ENCODE results near the gene C1orf210.

Gene C1orf210

DNA sequence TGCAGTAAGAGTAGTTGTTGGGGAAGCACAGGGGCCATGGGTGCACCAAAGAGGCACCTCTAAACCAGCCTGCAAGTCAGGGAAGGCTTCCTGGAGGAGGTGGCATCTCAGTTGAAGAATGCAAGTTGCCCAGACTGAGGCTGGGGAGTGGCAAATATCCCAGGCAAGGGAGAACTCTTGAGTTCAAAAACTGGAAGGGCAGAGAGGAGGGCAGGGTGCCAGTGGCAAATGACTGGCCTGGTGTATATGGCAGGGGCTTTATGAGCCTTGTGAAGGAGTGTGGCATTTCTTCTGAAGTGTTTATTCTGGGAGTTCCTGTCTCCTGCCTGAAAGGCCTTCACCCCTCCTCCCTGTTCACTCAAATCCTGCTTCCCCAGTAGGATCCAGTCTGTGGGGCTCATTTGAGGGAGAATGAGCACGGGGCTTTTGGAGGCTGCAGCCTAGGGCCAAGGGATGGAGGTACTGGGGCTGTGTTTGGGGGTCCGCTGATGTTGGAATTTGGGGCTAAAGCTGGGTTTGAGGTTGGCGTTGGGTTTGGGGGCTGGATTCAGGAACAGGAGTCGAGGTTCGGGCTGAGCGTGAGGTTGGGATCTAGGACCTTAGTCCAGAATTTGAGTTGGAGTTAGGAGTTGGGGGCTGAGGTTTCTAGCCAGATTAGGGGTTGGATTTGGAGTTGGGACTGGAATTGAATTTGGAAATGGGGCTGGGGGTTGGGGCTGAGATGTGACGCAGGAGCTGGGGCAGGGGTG, 15.6 kb downstream of the C1orf210 start, which contains the start of gene TMEM125:
TMEM125 (plus strand) TSS at position 357 of the 749 bp plus-strand sequence. CDS start 2,740 bp downstream, outside the sequence.
- Mint-ChIP-seq H3K4me3 (no peak within 1 kb of the TSS), H3K27ac (no peak within 1 kb of the TSS), H3K27me3 (peaks cover 73% of the 10 kb centered on the region), H3K4me1 (peaks cover 25% of the 10 kb centered on the region), H3K9me3 (peaks cover 9% of the 10 kb centered on the region), H3K36me3 (peaks cover 8% of the 10 kb centered on the region)
- CTCF ChIA-PET: no interaction called here
- no peak for DNase-seq

DNA sequence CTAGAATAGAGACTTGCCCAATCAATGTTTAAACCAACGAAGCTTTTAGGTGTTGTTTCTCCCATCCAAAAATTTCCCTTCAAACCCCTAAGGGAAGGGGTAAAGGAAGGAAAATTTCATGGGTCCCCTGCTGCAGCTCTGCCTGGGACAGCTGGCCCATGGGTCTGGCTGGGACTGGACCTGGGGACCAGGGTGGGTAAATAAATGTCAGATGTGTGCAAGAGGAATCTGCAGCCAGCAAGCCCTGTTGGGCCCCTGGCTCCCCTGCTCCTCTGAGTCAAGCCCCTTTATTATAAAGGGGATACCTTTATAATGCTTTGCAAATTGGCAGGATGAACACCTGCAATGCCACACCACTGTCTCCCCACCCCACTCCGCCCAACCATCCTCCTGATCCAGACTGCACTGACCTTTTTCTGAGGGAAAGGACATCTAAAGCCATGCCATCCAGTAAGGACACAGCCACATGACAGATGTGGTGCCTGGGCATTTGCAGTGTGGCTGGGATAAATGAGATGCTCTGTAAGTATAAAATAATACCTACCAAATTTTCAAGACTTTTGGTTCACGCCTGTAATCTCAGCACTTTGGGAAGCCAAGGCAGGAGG, 17.5 kb downstream of the C1orf210 start:
- Mint-ChIP-seq H3K27me3 (peaks cover 61% of the 10 kb centered on the region), H3K36me3 (no peaks in the 10 kb centered on the region), H3K4me1 (peaks cover 15% of the 10 kb centered on the region), H3K4me3 (no peak overlapping the region), H3K9me3 (peaks cover 7% of the 10 kb centered on the region), H3K27ac (no peak overlapping the region)
- no peak for DNase-seq
- CTCF ChIA-PET: interaction anchor here (1.0 kb wide), 2 partner anchors 29 to 86 kb away, joined by 3 read pairs; no protein-coding TSS in a partner anchor

DNA sequence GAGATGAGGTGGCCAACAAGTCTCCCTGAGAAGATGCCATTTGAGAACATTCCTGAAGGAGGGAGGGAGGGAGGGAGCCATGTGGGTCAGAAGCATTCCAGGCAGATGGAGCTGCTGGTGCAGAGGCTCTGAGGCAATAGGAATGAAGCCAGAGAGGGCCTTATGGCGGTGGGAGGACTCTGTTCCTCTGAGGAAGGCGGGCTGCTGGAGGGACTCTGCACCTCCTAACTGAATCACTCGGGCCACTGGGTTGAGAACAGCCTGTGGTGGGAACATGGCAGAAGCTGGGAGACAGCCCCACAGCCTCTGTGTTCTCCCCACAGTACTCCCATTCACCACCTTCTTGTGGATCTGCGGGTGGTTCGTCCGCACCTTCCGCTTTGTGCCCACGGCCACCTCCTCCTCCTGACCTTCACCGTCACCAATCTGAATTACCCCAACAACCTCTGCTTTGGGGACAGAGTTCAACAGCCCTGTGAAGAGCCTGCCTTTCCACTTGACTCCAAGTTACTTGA, 18.0 kb downstream of the C1orf210 start:
- CTCF ChIA-PET: interaction anchor here (0.5 to 1.0 kb wide), 2 partner anchors 28 to 1665 kb away, joined by 3 read pairs; no protein-coding TSS in a partner anchor
- no peak overlapping the region for H3K4me3 Mint-ChIP-seq
- no peak overlapping the region for H3K27ac Mint-ChIP-seq
- H3K27me3 Mint-ChIP-seq: peaks cover 59% of the 10 kb centered on the region
- H3K4me1 Mint-ChIP-seq: peaks cover 15% of the 10 kb centered on the region
- H3K36me3 Mint-ChIP-seq: no peaks in the 10 kb centered on the region
- peaks cover 13% of the 10 kb centered on the region for H3K9me3 Mint-ChIP-seq
- no peak for DNase-seq

DNA sequence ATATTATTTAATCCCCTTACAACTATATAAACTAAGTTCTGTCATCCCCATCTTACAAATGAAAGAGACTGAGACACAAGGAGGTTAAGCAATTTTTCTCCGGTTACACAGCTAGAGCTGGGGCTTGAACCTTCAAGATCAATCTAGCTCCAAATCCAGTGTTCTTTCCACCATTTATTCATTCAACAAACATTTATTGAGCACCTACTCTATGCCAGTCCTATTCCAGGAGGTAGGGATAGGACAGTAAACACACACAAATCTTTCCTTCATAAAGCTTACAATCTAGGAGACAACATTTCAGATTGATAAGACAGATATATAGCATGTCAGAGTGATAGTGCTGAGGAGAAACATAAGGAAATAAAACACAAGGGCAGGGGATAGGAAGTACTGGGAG, 18.5 kb downstream of the C1orf210 start:
- CTCF ChIA-PET: interaction anchor here (0.5 to 1.0 kb wide), 2 partner anchors 28 to 1665 kb away, joined by 3 read pairs; no protein-coding TSS in a partner anchor
- Mint-ChIP-seq H3K4me1 (peaks cover 15% of the 10 kb centered on the region), H3K27me3 (peaks cover 58% of the 10 kb centered on the region), H3K4me3 (no peak overlapping the region), H3K27ac (no peak overlapping the region), H3K9me3 (peaks cover 15% of the 10 kb centered on the region), H3K36me3 (no peaks in the 10 kb centered on the region)
- no peak for DNase-seq

DNA sequence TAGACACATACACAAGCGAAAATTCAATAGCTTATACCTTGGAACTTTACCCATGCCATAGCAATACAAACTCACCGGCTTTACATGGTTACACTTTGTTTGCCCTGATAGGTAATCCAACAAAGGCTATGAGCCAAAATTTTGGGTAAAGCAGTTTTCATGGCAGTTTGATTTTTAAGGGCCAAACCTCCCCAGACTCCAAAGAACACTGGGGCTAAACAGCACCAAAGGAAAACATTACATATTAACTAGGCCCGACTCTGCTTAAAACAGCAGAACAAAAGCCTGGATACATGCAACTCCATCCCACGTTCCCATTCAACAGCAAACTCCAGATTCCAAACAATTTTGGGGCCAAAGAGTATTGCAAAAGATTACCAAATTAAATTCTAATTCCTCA, 19.9 kb downstream of the C1orf210 start:
- no peak for DNase-seq
- peaks cover 43% of the 10 kb centered on the region for H3K27me3 Mint-ChIP-seq
- peaks cover 3% of the 10 kb centered on the region for H3K4me1 Mint-ChIP-seq
- H3K36me3 Mint-ChIP-seq: no peaks in the 10 kb centered on the region
- no peak overlapping the region for H3K27ac Mint-ChIP-seq
- no peak overlapping the region for H3K4me3 Mint-ChIP-seq
- H3K9me3 Mint-ChIP-seq: peaks cover 15% of the 10 kb centered on the region
- CTCF ChIA-PET: interaction anchor here (0.5 kb wide), 1 partner anchor 39 kb away, joined by 3 read pairs; no protein-coding TSS in a partner anchor

DNA sequence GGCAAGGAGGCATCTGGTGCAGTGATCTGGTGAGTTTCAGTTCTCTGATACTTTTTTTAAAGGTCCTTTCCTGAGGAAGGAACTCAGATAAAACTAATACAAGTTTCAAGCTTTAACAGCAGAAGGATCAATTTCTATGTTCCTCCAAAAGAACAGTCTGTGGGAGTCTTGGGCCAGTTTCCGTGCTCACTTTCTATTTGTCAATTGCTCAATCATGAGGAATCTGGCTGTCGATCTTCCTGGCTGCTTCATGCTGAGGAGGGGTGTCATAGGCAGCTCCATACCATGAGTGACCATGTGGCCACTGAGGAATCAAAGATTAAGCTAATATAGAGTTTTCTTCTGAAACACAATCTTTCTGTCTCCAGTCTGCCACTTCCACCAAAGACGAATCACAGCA, 27.0 kb downstream of the C1orf210 start:
- Mint-ChIP-seq H3K4me3 (no peak overlapping the region), H3K4me1 (no peaks in the 10 kb centered on the region), H3K27me3 (peaks cover 37% of the 10 kb centered on the region), H3K9me3 (peaks cover 11% of the 10 kb centered on the region), H3K27ac (no peak overlapping the region), H3K36me3 (no peaks in the 10 kb centered on the region)
- DNase-seq: no peak
- CTCF ChIA-PET: no interaction called here

GRCh38 chr1:43256675-43257570, 28.5 kb downstream of the C1orf210 start:
- no peak for DNase-seq
- H3K9me3 Mint-ChIP-seq: peaks cover 2% of the 10 kb centered on the region
- no peak overlapping the region for H3K27ac Mint-ChIP-seq
- no peaks in the 10 kb centered on the region for H3K36me3 Mint-ChIP-seq
- H3K4me3 Mint-ChIP-seq: no peak overlapping the region
- CTCF ChIA-PET: no interaction called here
- no peaks in the 10 kb centered on the region for H3K4me1 Mint-ChIP-seq
- H3K27me3 Mint-ChIP-seq: peaks cover 44% of the 10 kb centered on the region

DNA sequence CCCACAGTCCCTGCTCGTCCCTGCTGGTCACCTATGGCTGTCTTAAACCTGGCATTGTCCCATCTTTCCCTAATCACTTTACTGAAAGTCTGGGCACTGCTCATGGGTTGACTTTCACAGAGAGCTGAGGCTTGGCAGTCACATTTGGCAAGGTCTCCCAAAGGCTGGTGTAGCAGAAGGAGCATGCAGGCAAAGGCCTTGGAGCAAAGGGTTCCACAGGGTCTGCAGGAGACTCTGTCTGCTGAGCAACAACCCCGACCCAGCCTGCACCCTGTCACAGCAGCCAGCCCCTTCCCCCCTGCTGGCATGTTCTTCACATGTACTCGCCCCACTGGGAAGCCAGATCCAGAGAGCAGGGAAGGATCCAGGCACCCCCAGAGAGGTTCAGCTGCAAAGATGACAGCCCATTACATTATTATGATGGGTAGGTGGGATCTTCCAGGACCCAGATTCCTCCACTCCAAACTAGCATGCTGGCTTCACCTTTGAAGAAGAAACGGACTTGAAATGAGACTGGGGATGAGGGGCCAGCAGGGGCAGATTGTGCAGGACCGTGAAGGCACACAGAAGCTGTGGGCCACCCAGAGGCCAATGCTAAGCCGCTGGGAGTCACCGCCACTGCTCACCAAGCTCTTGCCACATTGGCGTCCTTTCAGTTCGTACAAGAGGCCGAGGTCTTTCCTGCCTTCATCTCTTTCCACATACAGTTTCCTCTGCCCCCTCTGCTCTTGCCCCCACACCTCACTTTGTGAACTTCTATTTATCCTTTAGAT, 29.8 kb downstream of the C1orf210 start:
- DNase-seq: no peak
- no peak overlapping the region for H3K4me3 Mint-ChIP-seq
- peaks cover 2% of the 10 kb centered on the region for H3K9me3 Mint-ChIP-seq
- peaks cover 50% of the 10 kb centered on the region for H3K27me3 Mint-ChIP-seq
- H3K4me1 Mint-ChIP-seq: no peaks in the 10 kb centered on the region
- no peak overlapping the region for H3K27ac Mint-ChIP-seq
- no peaks in the 10 kb centered on the region for H3K36me3 Mint-ChIP-seq
- CTCF ChIA-PET: no interaction called here

- H3K27me3 Mint-ChIP-seq: peaks cover 53% of the 10 kb centered on the region
- no peaks in the 10 kb centered on the region for H3K36me3 Mint-ChIP-seq
- H3K9me3 Mint-ChIP-seq: peaks cover 2% of the 10 kb centered on the region
- CTCF ChIA-PET: no interaction called here
- no peaks in the 10 kb centered on the region for H3K4me1 Mint-ChIP-seq
- H3K27ac Mint-ChIP-seq: no peak overlapping the region
- no peak overlapping the region for H3K4me3 Mint-ChIP-seq
- DNase-seq: no peak
Observed at GRCh38 chr1:43253876-43254275, 31.5 kb downstream of the C1orf210 start.

GRCh38 chr1:43253173-43253572, 32.2 kb downstream of the C1orf210 start:
- Mint-ChIP-seq H3K27ac (no peak overlapping the region), H3K36me3 (no peaks in the 10 kb centered on the region), H3K4me3 (no peak overlapping the region), H3K4me1 (no peaks in the 10 kb centered on the region), H3K27me3 (peaks cover 48% of the 10 kb centered on the region), H3K9me3 (peaks cover 2% of the 10 kb centered on the region)
- CTCF ChIA-PET: interaction anchor here (1.5 kb wide), 1 partner anchor 13 kb away, joined by 3 read pairs; no protein-coding TSS in a partner anchor
- DNase-seq: no peak

DNA sequence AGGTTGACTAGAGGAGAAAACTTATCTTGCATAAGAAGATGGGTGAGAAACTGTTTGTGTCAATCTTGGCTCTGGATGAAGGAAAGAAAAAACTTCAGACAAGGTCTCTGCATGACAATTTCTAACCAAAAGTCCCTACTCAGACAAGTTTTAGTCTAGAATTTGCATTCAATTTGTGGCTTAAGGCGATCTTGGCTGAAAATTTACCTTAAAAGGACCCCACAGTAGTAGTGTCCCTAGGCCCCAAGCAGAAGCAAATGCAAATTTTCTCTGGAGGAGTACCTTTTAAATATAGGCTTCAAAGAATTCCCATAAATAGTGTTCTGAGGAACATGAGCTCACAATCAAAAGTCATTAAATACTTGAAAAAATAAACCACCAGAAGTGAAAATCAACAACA, 33.2 kb downstream of the C1orf210 start:
- H3K27me3 Mint-ChIP-seq: peaks cover 49% of the 10 kb centered on the region
- no peak overlapping the region for H3K4me3 Mint-ChIP-seq
- peaks cover 4% of the 10 kb centered on the region for H3K9me3 Mint-ChIP-seq
- no peaks in the 10 kb centered on the region for H3K4me1 Mint-ChIP-seq
- no peaks in the 10 kb centered on the region for H3K36me3 Mint-ChIP-seq
- no peak overlapping the region for H3K27ac Mint-ChIP-seq
- no peak for DNase-seq
- CTCF ChIA-PET: interaction anchor here (1.5 kb wide), 1 partner anchor 12 kb away, joined by 3 read pairs; no protein-coding TSS in a partner anchor

DNA sequence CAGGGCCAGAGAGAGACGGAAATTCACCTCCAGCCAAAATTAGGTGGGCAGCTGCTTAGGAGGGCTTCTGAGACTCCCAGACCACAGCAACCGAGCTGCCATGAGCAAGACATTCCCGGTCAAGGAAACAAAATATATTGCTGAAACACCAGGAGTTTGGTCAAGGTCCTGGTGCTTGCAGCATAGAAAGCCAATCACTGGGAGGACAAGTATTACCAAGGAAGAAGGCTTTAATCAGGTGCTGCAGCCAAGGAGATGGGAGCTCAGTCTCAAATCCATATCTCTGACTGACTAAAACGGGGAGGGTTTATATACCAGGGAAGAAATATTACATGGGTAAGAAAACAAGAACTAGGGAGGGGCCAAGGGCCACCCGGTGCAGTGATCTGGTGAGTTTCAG, 34.4 kb downstream of the C1orf210 start:
- CTCF ChIA-PET: no interaction called here
- Mint-ChIP-seq H3K9me3 (peaks cover 8% of the 10 kb centered on the region), H3K4me1 (no peaks in the 10 kb centered on the region), H3K27ac (no peak overlapping the region), H3K4me3 (no peak overlapping the region), H3K27me3 (peaks cover 47% of the 10 kb centered on the region), H3K36me3 (no peaks in the 10 kb centered on the region)
- DNase-seq: no peak

- CTCF ChIA-PET: no interaction called here
- DNase-seq: no peak
- H3K4me3 Mint-ChIP-seq: no peak overlapping the region
- no peak overlapping the region for H3K27ac Mint-ChIP-seq
- no peaks in the 10 kb centered on the region for H3K4me1 Mint-ChIP-seq
- peaks cover 8% of the 10 kb centered on the region for H3K9me3 Mint-ChIP-seq
- peaks cover 41% of the 10 kb centered on the region for H3K27me3 Mint-ChIP-seq
- no peaks in the 10 kb centered on the region for H3K36me3 Mint-ChIP-seq
Observed at GRCh38 chr1:43250351-43250761, 35.0 kb downstream of the C1orf210 start.
